Uterus (tissue), 4 donors: Measurements from ENCODE around the gene AUTS2. TPM values are rescaled to one million over a fixed set of nuclear protein-coding genes. Genes with fewer than 3 reads are reported as not detected.

Source experiments
- DNase-seq, 2 donors: peaks; one replicate each; pipeline ENCODE4 v3.0.0-alpha.2; 2019 to 2020
- H3K27ac ChIP-seq, 2 donors: fragments of 200-600 bp; sonication (generic); 1 replicate in 1 of 2; 2 replicates in 1 of 2; pipeline ENCODE4 v1.5.1; 2016 to 2018
- H3K27me3 ChIP-seq, 2 donors: fragments of 200-600 bp; sonication (generic); one replicate each; pipeline ENCODE4 v1.5.1; 2018 to 2019; ENCODE audit warnings: control low read depth in 1 of 2
- H3K36me3 ChIP-seq, 2 donors: fragments of 200-600 bp; sonication (generic); one replicate each; pipeline ENCODE4 v1.5.1; 2019; ENCODE audit warnings: control low read depth in 1 of 2
- H3K4me1 ChIP-seq, 2 donors: fragments of 200-600 bp; sonication (generic); one replicate each; pipeline ENCODE4 v1.5.1; 2018 to 2019; ENCODE audit warnings: control low read depth in 1 of 2
- H3K4me3 ChIP-seq, 2 donors: fragments of 200-600 bp; sonication (generic); 1 replicate in 1 of 2; 2 replicates in 1 of 2; pipeline ENCODE4 v1.5.1; 2018 to 2019; ENCODE audit warnings: mild to moderate bottlenecking in 1 of 2
- H3K9me3 ChIP-seq, 2 donors: fragments of 200-600 bp; sonication (generic); one replicate each; pipeline ENCODE4 v1.5.1; 2019; ENCODE audit warnings: control low read depth in 1 of 2
- POLR2A ChIP-seq, 2 donors: fragments of 450-650 bp; IDR thresholded peaks; one replicate each; pipeline ENCODE4 v1.6.1; 2016; ENCODE audit warnings: antibody characterized with exemption in 2 of 2, mild to moderate bottlenecking in 1 of 2, moderate library complexity in 1 of 2
- intact Hi-C: fragments of 100-400 bp; cut with DNase I; formaldehyde crosslinking; loops from one replicate; pipeline ENCODE4 v1.15.1; 2023; ENCODE audit warnings: low total_unique reads
- total RNA-seq, 4 donors: library from RNA; depleted of rRNA in 3 of 4; stranded (reverse); fragments of >200 nt in 3 of 4; gene quantifications; one replicate each; pipeline versions ENCODE4 v1.1.0 to v1.2.4, GENCODE V29; 2014 to 2023
- TF ChIP-seq, protein P1 (sequence below), 4 experiments: fragments of 200-600 bp in 2 of 4; fragments of 450-650 bp in 2 of 4; sonication (generic) in 2 of 4; IDR thresholded peaks; one replicate each; pipeline ENCODE4 v1.5.1; 2016 to 2019; ENCODE audit warnings: antibody characterized with exemption in 4 of 4, mild to moderate bottlenecking in 2 of 4, moderate library complexity in 1 of 4
- donor health status: DM: yes; HTN: yes; CAD: no.

Gene AUTS2
- total RNA-seq, 4 donors from 2014 or later, result 10.5 to 58.2 (median 30.0) TPM

DNA sequence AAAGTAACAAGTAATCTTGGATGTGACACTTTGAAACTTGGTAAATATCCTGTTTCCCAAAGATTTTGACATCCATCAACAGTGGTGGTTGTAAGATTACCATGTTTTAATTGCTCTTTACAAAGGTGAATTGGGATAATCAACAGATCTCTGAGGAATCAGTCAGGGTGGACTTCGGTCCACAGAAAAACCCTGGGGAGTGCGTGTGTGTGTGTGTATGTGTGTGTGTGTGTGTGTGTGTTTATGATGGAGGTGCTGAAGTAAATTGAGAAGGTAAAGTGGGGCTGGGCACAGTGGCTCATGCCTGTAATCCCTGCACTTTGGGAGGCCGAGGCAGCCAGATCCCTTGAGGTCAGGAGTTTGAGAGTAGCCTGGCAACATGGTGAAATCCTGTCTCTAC lies 12.0 kb upstream of the AUTS2 start:
- intact Hi-C loops, result no loop called here
- no peaks in the 10 kb centered on the region for H3K36me3 ChIP-seq
- no peaks in the 10 kb centered on the region for H3K9me3 ChIP-seq
- H3K27me3 ChIP-seq, result no peaks in the 10 kb centered on the region
- TF ChIP-seq POLR2A (IDR thresholded peaks at IDR 0.05), result no peak
- TF ChIP-seq, protein P1, sequence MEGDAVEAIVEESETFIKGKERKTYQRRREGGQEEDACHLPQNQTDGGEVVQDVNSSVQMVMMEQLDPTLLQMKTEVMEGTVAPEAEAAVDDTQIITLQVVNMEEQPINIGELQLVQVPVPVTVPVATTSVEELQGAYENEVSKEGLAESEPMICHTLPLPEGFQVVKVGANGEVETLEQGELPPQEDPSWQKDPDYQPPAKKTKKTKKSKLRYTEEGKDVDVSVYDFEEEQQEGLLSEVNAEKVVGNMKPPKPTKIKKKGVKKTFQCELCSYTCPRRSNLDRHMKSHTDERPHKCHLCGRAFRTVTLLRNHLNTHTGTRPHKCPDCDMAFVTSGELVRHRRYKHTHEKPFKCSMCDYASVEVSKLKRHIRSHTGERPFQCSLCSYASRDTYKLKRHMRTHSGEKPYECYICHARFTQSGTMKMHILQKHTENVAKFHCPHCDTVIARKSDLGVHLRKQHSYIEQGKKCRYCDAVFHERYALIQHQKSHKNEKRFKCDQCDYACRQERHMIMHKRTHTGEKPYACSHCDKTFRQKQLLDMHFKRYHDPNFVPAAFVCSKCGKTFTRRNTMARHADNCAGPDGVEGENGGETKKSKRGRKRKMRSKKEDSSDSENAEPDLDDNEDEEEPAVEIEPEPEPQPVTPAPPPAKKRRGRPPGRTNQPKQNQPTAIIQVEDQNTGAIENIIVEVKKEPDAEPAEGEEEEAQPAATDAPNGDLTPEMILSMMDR (IDR thresholded peaks at IDR 0.05), result no peak
- no peak for DNase-seq
- no peak overlapping the region for H3K4me3 ChIP-seq
- no peaks in the 10 kb centered on the region for H3K4me1 ChIP-seq
- no peak overlapping the region for H3K27ac ChIP-seq

- Histone ChIP-seq H3K4me3 (no peak overlapping the region), H3K27ac (no peak overlapping the region), H3K9me3 (no peaks in the 10 kb centered on the region), H3K27me3 (no peaks in the 10 kb centered on the region), H3K36me3 (no peaks in the 10 kb centered on the region), H3K4me1 (no peaks in the 10 kb centered on the region)
- no peak for DNase-seq
- TF ChIP-seq, protein P1 (IDR thresholded peaks at IDR 0.05), result no peak
- no peak for TF ChIP-seq POLR2A (IDR thresholded peaks at IDR 0.05)
- intact Hi-C loops, result no loop called here
Observed at GRCh38 chr7:69588773-69589172, 9.5 kb upstream of the AUTS2 start.

GRCh38 chr7:69591805-69592204 lies 6.5 kb upstream of the AUTS2 start:
- no peak for DNase-seq
- Histone ChIP-seq H3K36me3 (no peaks in the 10 kb centered on the region), H3K27ac (no peak overlapping the region), H3K4me1 (no peaks in the 10 kb centered on the region), H3K9me3 (no peaks in the 10 kb centered on the region), H3K4me3 (no peak overlapping the region), H3K27me3 (no peaks in the 10 kb centered on the region)
- intact Hi-C loops, result no loop called here
- TF ChIP-seq POLR2A (IDR thresholded peaks at IDR 0.05), result no peak
- TF ChIP-seq, protein P1 (IDR thresholded peaks at IDR 0.05), result no peak

DNA sequence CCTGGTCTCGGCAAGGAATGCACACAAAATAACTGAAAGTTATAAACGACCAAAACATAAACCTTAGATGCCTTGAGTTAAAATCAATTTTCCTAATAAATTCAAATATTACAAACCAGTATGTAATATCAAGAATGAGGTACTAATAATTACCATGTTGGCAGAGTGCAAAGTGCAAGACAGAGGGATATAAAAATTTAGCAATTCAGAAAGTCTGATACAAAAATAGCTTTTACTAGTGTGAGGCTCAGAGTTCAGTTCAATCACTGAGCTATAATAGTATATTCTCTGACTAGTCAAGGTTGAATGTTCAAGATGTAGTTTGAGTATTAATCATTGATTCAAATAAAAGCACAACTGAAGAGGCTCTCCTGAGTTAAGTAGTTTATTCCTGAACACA lies 4.8 kb upstream of the AUTS2 start:
- no peak overlapping the region for H3K27ac ChIP-seq
- no peaks in the 10 kb centered on the region for H3K36me3 ChIP-seq
- H3K27me3 ChIP-seq, result no peaks in the 10 kb centered on the region
- no peaks in the 10 kb centered on the region for H3K4me1 ChIP-seq
- no peaks in the 10 kb centered on the region for H3K9me3 ChIP-seq
- no peak for DNase-seq
- no peak for TF ChIP-seq POLR2A (IDR thresholded peaks at IDR 0.05)
- TF ChIP-seq, protein P1 (IDR thresholded peaks at IDR 0.05), result no peak
- intact Hi-C loops, result no loop called here
- H3K4me3 ChIP-seq, result no peak overlapping the region

GRCh38 chr7:69595415-69595814 lies 2.9 kb upstream of the AUTS2 start:
- Histone ChIP-seq H3K4me3 (no peak overlapping the region), H3K9me3 (no peaks in the 10 kb centered on the region), H3K4me1 (no peaks in the 10 kb centered on the region), H3K27ac (no peak overlapping the region), H3K27me3 (no peaks in the 10 kb centered on the region), H3K36me3 (no peaks in the 10 kb centered on the region)
- no peak for TF ChIP-seq POLR2A (IDR thresholded peaks at IDR 0.05)
- TF ChIP-seq, protein P1 (IDR thresholded peaks at IDR 0.05), result no peak
- no peak for DNase-seq
- intact Hi-C loops, result no loop called here
